Lower leg skin (tissue), 4 donors: ENCODE measurements around the gene PRPSAP2. TPM values are rescaled to one million over a fixed set of nuclear protein-coding genes. Genes with fewer than 3 reads are reported as not detected.

Source experiments
- DNase-seq, 2 donors: peaks; one replicate each; pipeline ENCODE4 v3.0.0-alpha.2; 2019; ENCODE audit warnings: low spot score in 2 of 2
- H3K4me3 ChIP-seq: fragments of 200-600 bp; sonication (generic); 2 replicates; pipeline ENCODE4 v1.5.1; 2017; ENCODE audit warnings: mild to moderate bottlenecking, low read depth; ENCODE audit not compliant: poor library complexity, severe bottlenecking
- CTCF ChIP-seq, 3 donors: fragments of 450-650 bp; IDR thresholded peaks; one replicate each; pipeline ENCODE4 v1.5.1; 2016; ENCODE audit warnings: antibody characterized with exemption in 3 of 3, mild to moderate bottlenecking in 3 of 3, moderate library complexity in 2 of 3
- POLR2A ChIP-seq, 2 donors: fragments of 450-650 bp; IDR thresholded peaks; one replicate each; pipeline ENCODE4 v1.6.1; 2016 to 2017; ENCODE audit warnings: antibody characterized with exemption in 2 of 2, mild to moderate bottlenecking in 1 of 2, moderate library complexity in 1 of 2
- WGBS, 2 donors: methylation state at CpG; one replicate each; pipeline ENCODE4 v1.1.5; 2018; 5-methylcytosine and 5-hydroxymethylcytosine counted together
- intact Hi-C: fragments of 100-400 bp; cut with DNase I; formaldehyde crosslinking; loops from one replicate; pipeline ENCODE4 v1.15.0; 2023; ENCODE audit warnings: low total_unique reads
- total RNA-seq, 4 donors: library from RNA; depleted of rRNA; stranded (reverse); fragments of >200 nt; gene quantifications; one replicate each; pipeline ENCODE4 v1.1.0, GENCODE V29; 2016

Gene PRPSAP2
- total RNA-seq, 4 donors from 2014 or later = 16.3 to 27.3 (median 23.0) TPM

- intact Hi-C loops = no loop called here
- DNase-seq = no peak
- 72 to 74% methylated on average over 3 to 4 of the region's 4 CpGs for WGBS, 2 donors
- TF ChIP-seq POLR2A (IDR thresholded peaks at IDR 0.05) (no peak), CTCF (IDR thresholded peaks at IDR 0.05) (no peak)
- H3K4me3 ChIP-seq = no peak overlapping the region
Observed at GRCh38 chr17:18977021-18977420, 119.1 kb downstream of the PRPSAP2 start.

- WGBS, 2 donors = 89 to 92% methylated on average over 13 to 17 of the region's 19 CpGs
- intact Hi-C loops = no loop called here
- H3K4me3 ChIP-seq = no peak overlapping the region
- TF ChIP-seq POLR2A (IDR thresholded peaks at IDR 0.05) (no peak), CTCF (IDR thresholded peaks at IDR 0.05) (no peak)
- DNase-seq = no peak
Observed at GRCh38 chr17:18977646-18978045, 119.7 kb downstream of the PRPSAP2 start.

GRCh38 chr17:18978050-18978449 is 120.1 kb downstream of the PRPSAP2 start:
- WGBS, 2 donors = 70 to 88% methylated on average over 1 to 4 of the region's 13 CpGs
- no peak for DNase-seq
- H3K4me3 ChIP-seq = no peak overlapping the region
- intact Hi-C loops = no loop called here
- TF ChIP-seq CTCF (IDR thresholded peaks at IDR 0.05) (no peak), POLR2A (IDR thresholded peaks at IDR 0.05) (no peak)

- WGBS, 2 donors = 77 to 85% methylated on average over 14 to 17 of the region's 17 CpGs
- intact Hi-C loops = no loop called here
- TF ChIP-seq POLR2A (IDR thresholded peaks at IDR 0.05) (no peak), CTCF (IDR thresholded peaks at IDR 0.05) (no peak)
- DNase-seq = no peak
- no peak overlapping the region for H3K4me3 ChIP-seq
Observed at GRCh38 chr17:18978655-18979054, 120.7 kb downstream of the PRPSAP2 start.

Other genes starting within 250 kb of the PRPSAP2 start
- gene TBC1D28, start 213.7 kb upstream of the PRPSAP2 start, total RNA-seq = not detected
- 10 to 100 TPM in 1 of 4 donors, 1 to 10 TPM in 3; 7.7 to 17.4 (median 8.2) TPM for gene FOXO3B, start 175.8 kb upstream of the PRPSAP2 start, total RNA-seq
- gene FBXW10, start 114.1 kb upstream of the PRPSAP2 start, total RNA-seq = not detected
- 10 to 100 TPM; 27.9 to 49.6 (median 33.6) TPM for gene TVP23B, start 76.9 kb upstream of the PRPSAP2 start, total RNA-seq
- gene SLC5A10, start 94.0 kb downstream of the PRPSAP2 start, total RNA-seq = 1 to 10 TPM in 3 of 4 donors, under 1 TPM in 1; 0.32 to 1.4 (median 1.1) TPM
- 100 to 1,000 TPM; 131 to 298 (median 190) TPM for gene FAM83G, start 146.6 kb downstream of the PRPSAP2 start, total RNA-seq
- gene GRAP, start 188.8 kb downstream of the PRPSAP2 start, total RNA-seq = 1 to 10 TPM in 2 of 4 donors, under 1 TPM in 2; 0.55 to 3.5 (median 1.2) TPM